ENCODE measurements around the gene RHBDL3.

DNA sequence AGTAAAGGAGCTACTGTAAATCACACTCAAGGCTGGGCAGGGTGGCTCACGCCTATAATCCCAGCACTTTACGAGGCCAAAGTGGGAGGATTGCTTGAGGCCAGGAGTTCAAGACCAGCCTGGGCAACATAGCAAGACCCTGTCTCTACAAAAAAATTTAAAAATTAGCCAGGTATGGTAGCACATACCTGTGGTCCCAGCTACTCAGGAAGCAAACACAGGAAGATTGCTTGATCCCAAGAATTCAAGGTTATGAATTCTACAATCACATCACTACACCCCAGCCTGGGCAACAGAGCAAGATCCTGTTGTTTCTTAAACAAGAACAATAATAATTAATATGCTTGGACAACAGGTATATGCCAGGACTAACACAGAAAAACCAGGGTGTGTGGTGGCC, 13.2 kb downstream of the RHBDL3 start:
- TF ChIP-seq CTCF (IDR thresholded peaks at IDR 0.05) (no peak), POLR2A (IDR thresholded peaks at IDR 0.05) (no peak)
